A673 (cell line): ENCODE measurements around the gene MAST4. TPM values are rescaled to one million over a fixed set of nuclear protein-coding genes. Genes with fewer than 3 reads are reported as not detected.

Experiments
- BruUV-seq: library from RNA; stranded (reverse); fragments of 400-500 nt; replicated peaks from 2 replicates; lab custom pipeline; 2021; lab: Mats Ljungman, UMichigan
- CTCF ChIA-PET: fragments of 300-600 bp; sonication (Branson Sonifier 250); formaldehyde crosslinking; loops from one replicate; lab custom pipeline; 2022; ENCODE audit warnings: antibody characterized with exemption; lab: Charles Lee
- POLR2A ChIA-PET: fragments of 300-600 bp; sonication (Branson Sonifier 250); formaldehyde crosslinking; loops from one replicate; lab custom pipeline; 2022; ENCODE audit warnings: antibody characterized with exemption; ENCODE audit not compliant: low non-redundant PET; lab: Charles Lee
- DNase-seq: peaks from one replicate; pipeline ENCODE4 v3.0.0-alpha.2; 2015; ENCODE audit warnings: low spot score
- H3K27ac ChIP-seq: fragments of 200-600 bp; sonication (generic); 2 replicates; pipeline ENCODE4 v1.5.1; 2016; ENCODE audit warnings: mixed run types, low read depth, mild to moderate bottlenecking, mixed read lengths, antibody characterized with exemption, low read length; ENCODE audit not compliant: poor library complexity, severe bottlenecking
- H3K27me3 ChIP-seq: fragments of 200-600 bp; sonication (generic); replicated peaks from 2 replicates; pipeline ENCODE4 v1.6.1; 2017; ENCODE audit warnings: mixed run types, low read depth, mild to moderate bottlenecking, mixed read lengths, antibody characterized with exemption, low read length; ENCODE audit not compliant: insufficient read depth, poor library complexity
- H3K36me3 ChIP-seq: fragments of 200-600 bp; sonication (generic); 2 replicates; pipeline ENCODE4 v1.6.1; 2016; ENCODE audit warnings: mixed run types, mild to moderate bottlenecking, mixed read lengths, antibody characterized with exemption, low read length; ENCODE audit not compliant: insufficient read depth, poor library complexity, severe bottlenecking
- H3K4me1 ChIP-seq: fragments of 200-600 bp; sonication (generic); 2 replicates; pipeline ENCODE4 v1.6.1; 2017; ENCODE audit warnings: mixed run types, mild to moderate bottlenecking, mixed read lengths, antibody characterized with exemption, low read length; ENCODE audit not compliant: insufficient read depth, poor library complexity, severe bottlenecking
- H3K4me3 ChIP-seq: fragments of 200-600 bp; sonication (generic); 2 replicates; pipeline ENCODE4 v1.5.1; 2016; ENCODE audit warnings: low read depth, mixed run types, mild to moderate bottlenecking, mixed read lengths, low read length; ENCODE audit not compliant: poor library complexity, severe bottlenecking
- H3K9me3 ChIP-seq: fragments of 200-600 bp; sonication (generic); 2 replicates; pipeline ENCODE4 v1.6.1; 2016; ENCODE audit warnings: mixed run types, low read depth, mild to moderate bottlenecking, mixed read lengths, antibody characterized with exemption, low read length; ENCODE audit not compliant: poor library complexity, severe bottlenecking
- CTCF ChIP-seq: fragments of 300-800, 200-600 bp; sonication (generic); conservative IDR thresholded peaks from 2 replicates; pipeline ENCODE4 v1.5.1; 2017; ENCODE audit warnings: low read depth, mild to moderate bottlenecking, antibody characterized with exemption, low read length, moderate library complexity, mixed read lengths
- EZH2 ChIP-seq: fragments of 200-600 bp; sonication (generic); IDR thresholded peaks from 2 replicates; pipeline ENCODE4 v1.6.1; 2017; ENCODE audit warnings: borderline replicate concordance, low read depth, mild to moderate bottlenecking, mixed read lengths, antibody characterized with exemption, low read length; ENCODE audit not compliant: poor library complexity, severe bottlenecking
- intact Hi-C: fragments of 100-400 bp; cut with micrococcal nuclease; formaldehyde crosslinking; loops from one replicate; pipeline ENCODE4 v1.10.0; 2022; ENCODE audit not compliant: unreplicated experiment
- total RNA-seq: library from RNA; stranded (reverse); gene quantifications from 2 replicates; pipeline ENCODE4 v1.2.3, GENCODE V29; 2021

MAST4 gene
- total RNA-seq, 1 experiment from 2014 or later, result 4.5 TPM

- H3K36me3 ChIP-seq, result no peaks in the 10 kb centered on the region
- ChIA-PET CTCF (no interaction called here), POLR2A (no interaction called here)
- no peaks in the 10 kb centered on the region for H3K4me1 ChIP-seq
- no peak overlapping the region for H3K4me3 ChIP-seq
- DNase-seq, result no peak
- H3K27ac ChIP-seq, result no peak overlapping the region
- no TSS peak for BruUV-seq
- H3K9me3 ChIP-seq, result no peaks in the 10 kb centered on the region
- intact Hi-C loops, result no loop called here
- H3K27me3 ChIP-seq, result no peaks in the 10 kb centered on the region
- TF ChIP-seq EZH2 (no peak), CTCF (no peak)
Observed at GRCh38 chr5:66789434-66789833, 193.2 kb downstream of the MAST4 start.

- intact Hi-C loops, result no loop called here
- ChIA-PET CTCF (no interaction called here), POLR2A (no interaction called here)
- BruUV-seq, result no TSS peak
- Histone ChIP-seq H3K9me3 (no peaks in the 10 kb centered on the region), H3K27ac (no peak overlapping the region), H3K27me3 (no peaks in the 10 kb centered on the region), H3K4me3 (no peak overlapping the region), H3K36me3 (no peaks in the 10 kb centered on the region), H3K4me1 (no peaks in the 10 kb centered on the region)
- TF ChIP-seq EZH2 (no peak), CTCF (no peak)
- DNase-seq, result no peak
Observed at GRCh38 chr5:66793049-66793448, 196.9 kb downstream of the MAST4 start.

GRCh38 chr5:66795682-66796081 lies 199.5 kb downstream of the MAST4 start:
- no peak overlapping the region for H3K4me3 ChIP-seq
- TF ChIP-seq CTCF, result no peak
- TF ChIP-seq EZH2, result no peak
- intact Hi-C loops, result no loop called here

More at GRCh38 chr5:66795682-66796081, 199.5 kb downstream of the MAST4 start:
- CTCF ChIA-PET, result no interaction called here
- Histone ChIP-seq H3K4me1 (no peaks in the 10 kb centered on the region), H3K9me3 (no peaks in the 10 kb centered on the region), H3K36me3 (no peaks in the 10 kb centered on the region), H3K27ac (no peak overlapping the region), H3K27me3 (no peaks in the 10 kb centered on the region)
- POLR2A ChIA-PET, result interaction anchor here (0.7 kb wide), 1 partner anchor 95 kb away, joined by 3 read pairs; no protein-coding TSS in a partner anchor
- DNase-seq, result no peak
- no TSS peak for BruUV-seq
